ENCODE measurements around the gene ATXN3.

Gene ATXN3

GRCh38 chr14:92033906-92034687, 72.3 kb downstream of the ATXN3 start:
- TF ChIP-seq, protein P1, sequence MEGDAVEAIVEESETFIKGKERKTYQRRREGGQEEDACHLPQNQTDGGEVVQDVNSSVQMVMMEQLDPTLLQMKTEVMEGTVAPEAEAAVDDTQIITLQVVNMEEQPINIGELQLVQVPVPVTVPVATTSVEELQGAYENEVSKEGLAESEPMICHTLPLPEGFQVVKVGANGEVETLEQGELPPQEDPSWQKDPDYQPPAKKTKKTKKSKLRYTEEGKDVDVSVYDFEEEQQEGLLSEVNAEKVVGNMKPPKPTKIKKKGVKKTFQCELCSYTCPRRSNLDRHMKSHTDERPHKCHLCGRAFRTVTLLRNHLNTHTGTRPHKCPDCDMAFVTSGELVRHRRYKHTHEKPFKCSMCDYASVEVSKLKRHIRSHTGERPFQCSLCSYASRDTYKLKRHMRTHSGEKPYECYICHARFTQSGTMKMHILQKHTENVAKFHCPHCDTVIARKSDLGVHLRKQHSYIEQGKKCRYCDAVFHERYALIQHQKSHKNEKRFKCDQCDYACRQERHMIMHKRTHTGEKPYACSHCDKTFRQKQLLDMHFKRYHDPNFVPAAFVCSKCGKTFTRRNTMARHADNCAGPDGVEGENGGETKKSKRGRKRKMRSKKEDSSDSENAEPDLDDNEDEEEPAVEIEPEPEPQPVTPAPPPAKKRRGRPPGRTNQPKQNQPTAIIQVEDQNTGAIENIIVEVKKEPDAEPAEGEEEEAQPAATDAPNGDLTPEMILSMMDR (IDR thresholded peaks at IDR 0.05; ENCODE audit: low read depth, low read length, missing control alignments), result no peak
- DNase-seq (ENCODE audit: low read depth), result no peak
- in situ Hi-C loops (cut with HindIII; ENCODE audit: low sequenced_read_pairs), result no loop called here
- no peak overlapping the region for H3K4me3 ChIP-seq (ENCODE audit: low read depth, low read length)

GRCh38 chr14:92033433-92033832, 72.9 kb downstream of the ATXN3 start:
- H3K4me3 ChIP-seq (ENCODE audit: low read depth, low read length), result no peak overlapping the region
- TF ChIP-seq, protein P1 (IDR thresholded peaks at IDR 0.05; ENCODE audit: low read depth, low read length, missing control alignments), result no peak
- DNase-seq (ENCODE audit: low read depth), result no peak
- in situ Hi-C loops (cut with HindIII; ENCODE audit: low sequenced_read_pairs), result no loop called here

DNA sequence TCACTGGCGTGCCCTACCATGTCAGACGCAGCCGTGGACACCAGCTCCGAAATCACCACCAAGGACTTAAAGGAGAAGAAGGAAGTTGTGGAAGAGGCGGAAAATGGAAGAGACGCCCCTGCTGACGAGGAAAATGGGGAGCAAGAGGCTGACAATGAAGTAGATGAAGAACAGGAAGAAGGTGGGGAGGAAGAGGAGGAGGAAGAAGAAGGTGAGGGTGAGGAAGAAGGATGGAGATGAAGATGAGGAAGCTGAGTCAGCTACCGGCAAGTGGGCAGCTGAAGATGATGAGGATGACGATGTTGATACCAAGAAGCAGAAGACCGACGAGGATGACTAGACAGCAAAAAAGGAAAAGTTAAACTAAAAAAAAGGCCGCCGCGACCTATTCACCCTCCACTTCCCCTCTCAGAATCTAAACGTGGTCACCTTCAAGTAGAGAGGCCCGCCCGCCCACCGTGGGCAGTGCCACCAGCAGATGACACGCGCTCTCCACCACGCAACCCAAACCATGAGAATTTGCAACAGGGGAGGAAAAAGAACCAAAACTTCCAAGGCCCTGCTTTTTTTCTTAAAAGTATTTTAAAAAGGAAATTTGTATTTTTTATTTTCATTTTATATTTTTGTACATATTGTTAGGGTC, 79.7 kb downstream of the ATXN3 start:
- TF ChIP-seq, protein P1 (IDR thresholded peaks at IDR 0.05; ENCODE audit: low read depth, low read length, missing control alignments), result no peak
- no peak for DNase-seq (ENCODE audit: low read depth)
- H3K4me3 ChIP-seq (ENCODE audit: low read depth, low read length), result no peak overlapping the region
- in situ Hi-C loops (cut with HindIII; ENCODE audit: low sequenced_read_pairs), result no loop called here

GRCh38 chr14:92022036-92022435, 84.3 kb downstream of the ATXN3 start:
- TF ChIP-seq, protein P1 (IDR thresholded peaks at IDR 0.05; ENCODE audit: low read depth, low read length, missing control alignments), result no peak
- DNase-seq (ENCODE audit: low read depth), result no peak
- in situ Hi-C loops (cut with HindIII; ENCODE audit: low sequenced_read_pairs), result no loop called here
- no peak overlapping the region for H3K4me3 ChIP-seq (ENCODE audit: low read depth, low read length)

GRCh38 chr14:92021523-92021922, 84.9 kb downstream of the ATXN3 start:
- in situ Hi-C loops (cut with HindIII; ENCODE audit: low sequenced_read_pairs), result no loop called here
- no peak overlapping the region for H3K4me3 ChIP-seq (ENCODE audit: low read depth, low read length)
- TF ChIP-seq, protein P1 (IDR thresholded peaks at IDR 0.05; ENCODE audit: low read depth, low read length, missing control alignments), result no peak
- DNase-seq (ENCODE audit: low read depth), result no peak

DNA sequence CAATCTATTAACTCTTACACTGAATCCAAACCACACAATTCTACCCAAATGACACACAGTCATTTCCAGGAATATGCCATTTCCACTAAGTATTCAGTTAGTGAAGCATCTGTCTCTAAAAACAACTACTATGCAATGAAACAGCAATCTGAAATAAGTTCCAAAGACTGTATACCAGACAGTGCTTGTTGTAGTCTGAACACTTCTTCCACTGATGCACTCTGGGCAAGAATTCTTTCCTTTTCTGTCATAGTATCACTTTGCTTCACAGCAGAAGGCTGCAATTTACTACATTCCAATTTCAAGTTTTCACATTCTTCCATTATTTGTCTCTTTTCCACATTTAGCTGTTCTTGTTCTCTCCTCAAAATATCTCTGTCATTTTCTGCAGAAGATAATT, 92.3 kb downstream of the ATXN3 start:
- H3K4me3 ChIP-seq (ENCODE audit: low read depth, low read length), result no peak overlapping the region
- TF ChIP-seq, protein P1 (IDR thresholded peaks at IDR 0.05; ENCODE audit: low read depth, low read length, missing control alignments), result no peak
- in situ Hi-C loops (cut with HindIII; ENCODE audit: low sequenced_read_pairs), result no loop called here
- DNase-seq (ENCODE audit: low read depth), result no peak
